H1 (cell line): ENCODE results near the gene EHHADH. TPM values are rescaled to one million over a fixed set of nuclear protein-coding genes. Genes with fewer than 3 reads are reported as not detected.

Experiments used
- polyA plus RNA-seq, 7 experiments: library from polyadenylated mRNA; depleted of rRNA in 3 of 7; stranded (reverse) in 5 of 7; unstranded in 2 of 7; fragments of >200 nt in 5 of 7; fragments of 200-250 nt in 2 of 7; gene quantifications; 1 replicate in 5 of 7; 2 replicates in 1 of 7; 4 replicates in 1 of 7; pipeline versions ENCODE4 v1.2.1 to v1.2.3, GENCODE V29; 2011 to 2013; ENCODE audit warnings: missing spikeins in 2 of 7, mixed read lengths in 2 of 7
- total RNA-seq: library from RNA; stranded (reverse); fragmentation: NEBNext Ultra II Directional; extraction: Animal tissue kit (Norgen Biotek cat#: 25700); gene quantifications from 2 replicates; pipeline ENCODE4 v1.2.1, GENCODE V29; 2021
- TF ChIP-seq, protein P1 (sequence below): IDR thresholded peaks from 2 replicates; pipeline ENCODE4 v1.6.1; 2012; ENCODE audit warnings: low read length, inconsistent platforms
- TF ChIP-seq, protein P2 (sequence below): fragments of 300-600 bp; sonication (generic); IDR thresholded peaks from 2 replicates; pipeline ENCODE4 v1.7.1; 2012; ENCODE audit warnings: low read length, moderate library complexity, mild to moderate bottlenecking, inconsistent platforms; ENCODE audit not compliant: insufficient replicate concordance

EHHADH gene
- total and polyA plus RNA-seq, 2 of the 8 experiments (the other 6 are each of a cell fraction or from before 2014, with no cell fraction given) = 1.4 to 3.5 TPM

DNA sequence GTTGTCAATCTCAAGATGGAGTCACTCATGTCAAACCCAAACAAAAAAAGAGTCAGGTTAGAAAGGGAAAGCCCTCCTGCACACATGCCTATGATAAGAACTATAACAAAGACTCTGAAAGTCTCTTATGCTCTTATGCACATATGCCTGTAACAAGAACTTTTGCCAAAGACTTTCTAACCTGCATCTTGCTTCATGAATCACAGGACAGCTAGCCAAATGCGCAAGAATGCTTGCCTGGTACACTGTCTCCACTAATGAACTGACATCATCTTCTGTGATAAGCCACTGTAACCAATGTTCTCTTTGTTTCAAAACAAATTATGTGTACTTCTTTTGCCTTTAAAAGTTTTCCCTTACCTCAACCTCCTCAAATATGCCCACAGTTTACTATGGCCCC, 18.2 kb upstream of the EHHADH start (continued):
- TF ChIP-seq, protein P1, sequence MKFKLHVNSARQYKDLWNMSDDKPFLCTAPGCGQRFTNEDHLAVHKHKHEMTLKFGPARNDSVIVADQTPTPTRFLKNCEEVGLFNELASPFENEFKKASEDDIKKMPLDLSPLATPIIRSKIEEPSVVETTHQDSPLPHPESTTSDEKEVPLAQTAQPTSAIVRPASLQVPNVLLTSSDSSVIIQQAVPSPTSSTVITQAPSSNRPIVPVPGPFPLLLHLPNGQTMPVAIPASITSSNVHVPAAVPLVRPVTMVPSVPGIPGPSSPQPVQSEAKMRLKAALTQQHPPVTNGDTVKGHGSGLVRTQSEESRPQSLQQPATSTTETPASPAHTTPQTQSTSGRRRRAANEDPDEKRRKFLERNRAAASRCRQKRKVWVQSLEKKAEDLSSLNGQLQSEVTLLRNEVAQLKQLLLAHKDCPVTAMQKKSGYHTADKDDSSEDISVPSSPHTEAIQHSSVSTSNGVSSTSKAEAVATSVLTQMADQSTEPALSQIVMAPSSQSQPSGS = no peak
- TF ChIP-seq, protein P2, sequence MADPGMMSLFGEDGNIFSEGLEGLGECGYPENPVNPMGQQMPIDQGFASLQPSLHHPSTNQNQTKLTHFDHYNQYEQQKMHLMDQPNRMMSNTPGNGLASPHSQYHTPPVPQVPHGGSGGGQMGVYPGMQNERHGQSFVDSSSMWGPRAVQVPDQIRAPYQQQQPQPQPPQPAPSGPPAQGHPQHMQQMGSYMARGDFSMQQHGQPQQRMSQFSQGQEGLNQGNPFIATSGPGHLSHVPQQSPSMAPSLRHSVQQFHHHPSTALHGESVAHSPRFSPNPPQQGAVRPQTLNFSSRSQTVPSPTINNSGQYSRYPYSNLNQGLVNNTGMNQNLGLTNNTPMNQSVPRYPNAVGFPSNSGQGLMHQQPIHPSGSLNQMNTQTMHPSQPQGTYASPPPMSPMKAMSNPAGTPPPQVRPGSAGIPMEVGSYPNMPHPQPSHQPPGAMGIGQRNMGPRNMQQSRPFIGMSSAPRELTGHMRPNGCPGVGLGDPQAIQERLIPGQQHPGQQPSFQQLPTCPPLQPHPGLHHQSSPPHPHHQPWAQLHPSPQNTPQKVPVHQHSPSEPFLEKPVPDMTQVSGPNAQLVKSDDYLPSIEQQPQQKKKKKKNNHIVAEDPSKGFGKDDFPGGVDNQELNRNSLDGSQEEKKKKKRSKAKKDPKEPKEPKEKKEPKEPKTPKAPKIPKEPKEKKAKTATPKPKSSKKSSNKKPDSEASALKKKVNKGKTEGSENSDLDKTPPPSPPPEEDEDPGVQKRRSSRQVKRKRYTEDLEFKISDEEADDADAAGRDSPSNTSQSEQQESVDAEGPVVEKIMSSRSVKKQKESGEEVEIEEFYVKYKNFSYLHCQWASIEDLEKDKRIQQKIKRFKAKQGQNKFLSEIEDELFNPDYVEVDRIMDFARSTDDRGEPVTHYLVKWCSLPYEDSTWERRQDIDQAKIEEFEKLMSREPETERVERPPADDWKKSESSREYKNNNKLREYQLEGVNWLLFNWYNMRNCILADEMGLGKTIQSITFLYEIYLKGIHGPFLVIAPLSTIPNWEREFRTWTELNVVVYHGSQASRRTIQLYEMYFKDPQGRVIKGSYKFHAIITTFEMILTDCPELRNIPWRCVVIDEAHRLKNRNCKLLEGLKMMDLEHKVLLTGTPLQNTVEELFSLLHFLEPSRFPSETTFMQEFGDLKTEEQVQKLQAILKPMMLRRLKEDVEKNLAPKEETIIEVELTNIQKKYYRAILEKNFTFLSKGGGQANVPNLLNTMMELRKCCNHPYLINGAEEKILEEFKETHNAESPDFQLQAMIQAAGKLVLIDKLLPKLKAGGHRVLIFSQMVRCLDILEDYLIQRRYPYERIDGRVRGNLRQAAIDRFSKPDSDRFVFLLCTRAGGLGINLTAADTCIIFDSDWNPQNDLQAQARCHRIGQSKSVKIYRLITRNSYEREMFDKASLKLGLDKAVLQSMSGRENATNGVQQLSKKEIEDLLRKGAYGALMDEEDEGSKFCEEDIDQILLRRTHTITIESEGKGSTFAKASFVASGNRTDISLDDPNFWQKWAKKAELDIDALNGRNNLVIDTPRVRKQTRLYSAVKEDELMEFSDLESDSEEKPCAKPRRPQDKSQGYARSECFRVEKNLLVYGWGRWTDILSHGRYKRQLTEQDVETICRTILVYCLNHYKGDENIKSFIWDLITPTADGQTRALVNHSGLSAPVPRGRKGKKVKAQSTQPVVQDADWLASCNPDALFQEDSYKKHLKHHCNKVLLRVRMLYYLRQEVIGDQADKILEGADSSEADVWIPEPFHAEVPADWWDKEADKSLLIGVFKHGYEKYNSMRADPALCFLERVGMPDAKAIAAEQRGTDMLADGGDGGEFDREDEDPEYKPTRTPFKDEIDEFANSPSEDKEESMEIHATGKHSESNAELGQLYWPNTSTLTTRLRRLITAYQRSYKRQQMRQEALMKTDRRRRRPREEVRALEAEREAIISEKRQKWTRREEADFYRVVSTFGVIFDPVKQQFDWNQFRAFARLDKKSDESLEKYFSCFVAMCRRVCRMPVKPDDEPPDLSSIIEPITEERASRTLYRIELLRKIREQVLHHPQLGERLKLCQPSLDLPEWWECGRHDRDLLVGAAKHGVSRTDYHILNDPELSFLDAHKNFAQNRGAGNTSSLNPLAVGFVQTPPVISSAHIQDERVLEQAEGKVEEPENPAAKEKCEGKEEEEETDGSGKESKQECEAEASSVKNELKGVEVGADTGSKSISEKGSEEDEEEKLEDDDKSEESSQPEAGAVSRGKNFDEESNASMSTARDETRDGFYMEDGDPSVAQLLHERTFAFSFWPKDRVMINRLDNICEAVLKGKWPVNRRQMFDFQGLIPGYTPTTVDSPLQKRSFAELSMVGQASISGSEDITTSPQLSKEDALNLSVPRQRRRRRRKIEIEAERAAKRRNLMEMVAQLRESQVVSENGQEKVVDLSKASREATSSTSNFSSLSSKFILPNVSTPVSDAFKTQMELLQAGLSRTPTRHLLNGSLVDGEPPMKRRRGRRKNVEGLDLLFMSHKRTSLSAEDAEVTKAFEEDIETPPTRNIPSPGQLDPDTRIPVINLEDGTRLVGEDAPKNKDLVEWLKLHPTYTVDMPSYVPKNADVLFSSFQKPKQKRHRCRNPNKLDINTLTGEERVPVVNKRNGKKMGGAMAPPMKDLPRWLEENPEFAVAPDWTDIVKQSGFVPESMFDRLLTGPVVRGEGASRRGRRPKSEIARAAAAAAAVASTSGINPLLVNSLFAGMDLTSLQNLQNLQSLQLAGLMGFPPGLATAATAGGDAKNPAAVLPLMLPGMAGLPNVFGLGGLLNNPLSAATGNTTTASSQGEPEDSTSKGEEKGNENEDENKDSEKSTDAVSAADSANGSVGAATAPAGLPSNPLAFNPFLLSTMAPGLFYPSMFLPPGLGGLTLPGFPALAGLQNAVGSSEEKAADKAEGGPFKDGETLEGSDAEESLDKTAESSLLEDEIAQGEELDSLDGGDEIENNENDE = no peak
